ENCODE measurements around the gene GNAO1. TPM values are rescaled to one million over a fixed set of nuclear protein-coding genes. Genes with fewer than 3 reads are reported as not detected.

The GNAO1 gene
- total and polyA plus RNA-seq, 9 of the 15 experiments (the other 6 are each of a cell fraction or from before 2014, with no cell fraction given): 0.07 to 0.42 (median 0.08) TPM; not detected in 5

- TF ChIP-seq TFAP4 (CRISPR knock-in tag; IDR thresholded peaks at IDR 0.05; ENCODE audit: borderline replicate concordance) (no peak), NCOA1 (IDR thresholded peaks at IDR 0.05; ENCODE audit: low read depth) (no peak), SFPQ (IDR thresholded peaks at IDR 0.05; ENCODE audit: low read depth, low read length) (no peak), NCOR1 (IDR thresholded peaks at IDR 0.05) (no peak), CTCF (IDR thresholded peaks at IDR 0.05 in 2 of 3, conservative IDR thresholded peaks at IDR 0.05 in 1 of 3; ENCODE audit: insufficient read depth in 2 of 3, low read depth in 1 of 3, low read length in 3 of 3) (no peak), HMBOX1 (IDR thresholded peaks at IDR 0.05) (no peak), HBP1 (CRISPR knock-in tag; IDR thresholded peaks at IDR 0.05) (no peak), ZFP91 (CRISPR knock-in tag; IDR thresholded peaks at IDR 0.05) (no peak), HEY1 (CRISPR knock-in tag; IDR thresholded peaks at IDR 0.05; ENCODE audit: borderline replicate concordance) (no peak), PRMT5 (CRISPR knock-in tag; IDR thresholded peaks at IDR 0.05) (no peak), PTRF (tag; IDR thresholded peaks at IDR 0.05) (no peak), MECOM (CRISPR knock-in tag; IDR thresholded peaks at IDR 0.05) (no peak)
Measured at GRCh38 chr16:56339431-56340195, 148.3 kb downstream of the GNAO1 start (continued).
